Smooth muscle cell (in vitro differentiated cells): ENCODE data around the gene PLA2G6. TPM values are rescaled to one million over a fixed set of nuclear protein-coding genes. Genes with fewer than 3 reads are reported as not detected.
A peak's percentile ranks its signal among the peaks of the same experiment; 100 is the strongest.

Experiments used
- DNase-seq: peaks from one replicate; lab custom pipeline; 2025; ENCODE audit not compliant: unreplicated experiment; lab: John Stamatoyannopoulos, UW
- H2AFZ ChIP-seq: fragments of 200-600 bp; sonication (generic); 2 replicates; pipeline ENCODE4 v1.6.0; 2016; ENCODE audit warnings: antibody characterized with exemption, low read depth, mild to moderate bottlenecking
- H3F3A ChIP-seq: fragments of 200-600 bp; sonication (generic); 2 replicates; pipeline ENCODE4 v1.6.0; 2017; ENCODE audit warnings: antibody characterized with exemption, low read depth
- H3K27ac ChIP-seq: fragments of 200-600 bp; sonication (generic); 2 replicates; pipeline ENCODE4 v1.5.1; 2016; ENCODE audit warnings: low read depth, mild to moderate bottlenecking
- H3K27me3 ChIP-seq: fragments of 200-600 bp; sonication (generic); 2 replicates; pipeline ENCODE4 v1.6.1; 2016; ENCODE audit warnings: low read depth, mild to moderate bottlenecking
- H3K36me3 ChIP-seq: fragments of 200-600 bp; sonication (generic); 2 replicates; pipeline ENCODE4 v1.5.1; 2016; ENCODE audit warnings: low read depth
- H3K4me1 ChIP-seq: fragments of 200-600 bp; sonication (generic); 2 replicates; pipeline ENCODE4 v1.5.1; 2016; ENCODE audit warnings: low read depth
- H3K4me2 ChIP-seq: fragments of 200-600 bp; sonication (generic); 2 replicates; pipeline ENCODE4 v1.6.0; 2016; ENCODE audit warnings: mild to moderate bottlenecking
- H3K4me3 ChIP-seq: fragments of 200-600 bp; sonication (generic); 2 replicates; pipeline ENCODE4 v1.5.1; 2016; ENCODE audit warnings: mild to moderate bottlenecking
- H3K79me2 ChIP-seq: fragments of 200-600 bp; sonication (generic); 2 replicates; pipeline ENCODE4 v1.6.0; 2016; ENCODE audit warnings: low read depth, mild to moderate bottlenecking
- H3K9ac ChIP-seq: fragments of 200-600 bp; sonication (generic); 2 replicates; pipeline ENCODE4 v1.6.0; 2016; ENCODE audit warnings: low read depth
- H3K9me3 ChIP-seq: fragments of 200-600 bp; sonication (generic); replicated peaks from 2 replicates; pipeline ENCODE4 v1.5.1; 2016; ENCODE audit warnings: low read depth
- H4K20me1 ChIP-seq: fragments of 200-600 bp; sonication (generic); 2 replicates; pipeline ENCODE4 v1.6.0; 2016; ENCODE audit warnings: low read depth
- WGBS: methylation state at CpG from one replicate; pipeline ENCODE4 v1.1.7; 2016; ENCODE audit warnings: low lambda C conversion rate; 5-methylcytosine and 5-hydroxymethylcytosine counted together
- polyA plus RNA-seq: library from polyadenylated mRNA; unstranded; fragments of >200 nt; fragmentation: Nextera tagmentation; extraction: Ambion mirVana; gene quantifications from 2 replicates; pipeline ENCODE4 v1.2.1, GENCODE V29; 2016
- total RNA-seq: library from RNA; depleted of rRNA; stranded (reverse); fragments of >200 nt; gene quantifications from 2 replicates; pipeline ENCODE4 v1.2.3, GENCODE V29; 2014
- TF ChIP-seq, protein P1 (sequence below): fragments of 200-600 bp; sonication (generic); IDR thresholded peaks from 2 replicates; pipeline ENCODE4 v1.5.1; 2017; ENCODE audit warnings: borderline replicate concordance, mild to moderate bottlenecking, antibody characterized with exemption; ENCODE audit not compliant: insufficient read depth, poor library complexity, severe bottlenecking

The PLA2G6 gene
- total and polyA plus RNA-seq, 2 experiments from 2014 or later, result 6.1 to 8.9 TPM

DNA sequence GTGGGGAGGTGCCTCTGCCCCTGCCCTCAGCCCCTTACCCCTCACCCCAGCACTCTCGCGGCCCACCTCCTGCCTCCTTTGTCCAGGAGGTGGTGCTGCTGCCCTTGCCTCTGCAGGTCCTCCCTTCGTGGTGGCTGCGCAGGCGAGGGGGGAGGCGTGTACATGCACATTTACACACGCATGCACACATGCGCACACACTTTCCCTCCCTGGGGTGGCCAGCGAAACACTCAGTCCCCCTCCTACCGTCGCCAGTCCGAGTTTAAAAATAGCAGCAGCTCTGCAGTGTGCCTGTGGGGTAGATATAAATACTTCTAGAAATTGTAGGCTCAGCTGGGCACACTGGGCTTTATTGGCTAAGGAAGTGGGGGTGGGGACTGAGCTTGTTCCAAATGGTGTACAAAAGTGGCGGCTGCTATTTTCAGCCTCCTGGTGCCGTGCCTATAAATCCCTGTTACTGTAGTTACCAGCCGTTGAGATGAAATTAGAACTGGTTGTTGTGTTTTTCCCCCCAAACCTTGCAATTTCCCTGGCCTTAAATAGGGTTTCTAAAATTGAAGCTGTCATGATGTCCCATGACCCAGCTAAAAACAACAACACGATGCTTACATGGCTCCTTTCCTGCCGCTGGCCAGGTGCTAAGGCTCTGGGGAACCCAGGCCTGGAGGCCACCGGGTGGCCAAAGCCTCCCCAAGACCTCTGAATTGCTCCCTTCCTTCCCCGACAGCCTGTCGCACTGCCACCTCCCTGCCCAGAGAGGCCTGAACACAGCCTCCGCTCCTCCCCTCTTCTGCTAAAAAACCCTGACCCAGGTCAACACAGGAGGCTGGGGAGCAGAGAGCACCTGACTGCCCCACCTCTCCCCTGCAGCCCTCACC lies 112.0 kb downstream of the PLA2G6 start:
- Histone ChIP-seq H3K4me1 (no peaks in the 10 kb centered on the region), H3K4me3 (no peak overlapping the region), H3K9me3 (no peaks in the 10 kb centered on the region), H3K79me2 (no peaks in the 10 kb centered on the region), H4K20me1 (no peaks in the 10 kb centered on the region), H3K27ac (no peak overlapping the region), H2AFZ (no peak overlapping the region), H3K9ac (no peak overlapping the region), H3F3A (no peaks in the 10 kb centered on the region), H3K36me3 (no peaks in the 10 kb centered on the region), H3K4me2 (no peak overlapping the region), H3K27me3 (no peaks in the 10 kb centered on the region)
- WGBS, result 82% methylated on average over 19 of the region's 21 CpGs
- TF ChIP-seq, protein P1, sequence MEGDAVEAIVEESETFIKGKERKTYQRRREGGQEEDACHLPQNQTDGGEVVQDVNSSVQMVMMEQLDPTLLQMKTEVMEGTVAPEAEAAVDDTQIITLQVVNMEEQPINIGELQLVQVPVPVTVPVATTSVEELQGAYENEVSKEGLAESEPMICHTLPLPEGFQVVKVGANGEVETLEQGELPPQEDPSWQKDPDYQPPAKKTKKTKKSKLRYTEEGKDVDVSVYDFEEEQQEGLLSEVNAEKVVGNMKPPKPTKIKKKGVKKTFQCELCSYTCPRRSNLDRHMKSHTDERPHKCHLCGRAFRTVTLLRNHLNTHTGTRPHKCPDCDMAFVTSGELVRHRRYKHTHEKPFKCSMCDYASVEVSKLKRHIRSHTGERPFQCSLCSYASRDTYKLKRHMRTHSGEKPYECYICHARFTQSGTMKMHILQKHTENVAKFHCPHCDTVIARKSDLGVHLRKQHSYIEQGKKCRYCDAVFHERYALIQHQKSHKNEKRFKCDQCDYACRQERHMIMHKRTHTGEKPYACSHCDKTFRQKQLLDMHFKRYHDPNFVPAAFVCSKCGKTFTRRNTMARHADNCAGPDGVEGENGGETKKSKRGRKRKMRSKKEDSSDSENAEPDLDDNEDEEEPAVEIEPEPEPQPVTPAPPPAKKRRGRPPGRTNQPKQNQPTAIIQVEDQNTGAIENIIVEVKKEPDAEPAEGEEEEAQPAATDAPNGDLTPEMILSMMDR, result peak; percentile 37
- no peak for DNase-seq

DNA sequence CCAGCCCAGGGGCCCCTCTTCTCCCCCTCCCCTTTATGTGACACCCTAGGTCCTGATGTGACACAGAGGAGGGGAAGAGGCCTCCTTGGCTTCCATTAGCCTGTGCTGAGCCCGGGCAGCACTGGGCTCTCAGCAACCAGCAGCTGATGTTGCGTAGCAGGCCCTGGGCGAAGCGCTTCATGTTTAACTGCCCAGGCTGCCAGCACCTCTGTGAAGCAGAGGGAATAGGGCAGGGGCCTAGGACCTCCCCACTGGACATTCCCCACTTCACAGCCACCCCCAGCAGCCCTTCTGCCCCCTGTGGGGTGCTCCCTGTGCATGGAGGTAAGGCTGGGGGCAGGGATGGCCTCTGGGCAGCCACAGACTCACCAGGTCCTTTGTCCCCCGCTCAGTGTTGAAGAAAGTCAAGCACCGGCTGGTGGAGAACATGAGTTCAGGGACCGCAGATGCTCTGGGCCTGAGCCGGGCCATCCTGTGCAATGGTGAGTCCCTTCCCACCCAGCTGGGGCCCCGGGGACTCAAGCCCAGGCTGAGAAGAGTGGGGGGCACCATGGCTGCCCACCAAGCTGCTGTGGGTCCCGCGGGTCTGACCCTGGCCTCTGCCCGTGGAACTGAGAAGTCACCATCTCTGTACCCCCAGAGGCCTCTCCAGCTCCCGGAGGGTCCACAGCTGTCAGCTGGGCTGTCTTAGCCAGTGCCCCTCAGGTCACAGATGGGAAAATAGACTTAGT lies 112.8 kb downstream of the PLA2G6 start:
- no peak overlapping the region for H3K27ac ChIP-seq
- no peaks in the 10 kb centered on the region for H3F3A ChIP-seq
- H4K20me1 ChIP-seq, result no peaks in the 10 kb centered on the region
- DNase-seq, result no peak
- TF ChIP-seq, protein P1, result no peak
- no peak overlapping the region for H3K9ac ChIP-seq
- H3K27me3 ChIP-seq, result no peaks in the 10 kb centered on the region
- 92% methylated on average over 13 of the region's 13 CpGs for WGBS
- no peaks in the 10 kb centered on the region for H3K79me2 ChIP-seq
- no peaks in the 10 kb centered on the region for H3K9me3 ChIP-seq
- no peaks in the 10 kb centered on the region for H3K36me3 ChIP-seq
- no peak overlapping the region for H2AFZ ChIP-seq
- no peaks in the 10 kb centered on the region for H3K4me1 ChIP-seq
- no peak overlapping the region for H3K4me3 ChIP-seq
- no peak overlapping the region for H3K4me2 ChIP-seq

DNA sequence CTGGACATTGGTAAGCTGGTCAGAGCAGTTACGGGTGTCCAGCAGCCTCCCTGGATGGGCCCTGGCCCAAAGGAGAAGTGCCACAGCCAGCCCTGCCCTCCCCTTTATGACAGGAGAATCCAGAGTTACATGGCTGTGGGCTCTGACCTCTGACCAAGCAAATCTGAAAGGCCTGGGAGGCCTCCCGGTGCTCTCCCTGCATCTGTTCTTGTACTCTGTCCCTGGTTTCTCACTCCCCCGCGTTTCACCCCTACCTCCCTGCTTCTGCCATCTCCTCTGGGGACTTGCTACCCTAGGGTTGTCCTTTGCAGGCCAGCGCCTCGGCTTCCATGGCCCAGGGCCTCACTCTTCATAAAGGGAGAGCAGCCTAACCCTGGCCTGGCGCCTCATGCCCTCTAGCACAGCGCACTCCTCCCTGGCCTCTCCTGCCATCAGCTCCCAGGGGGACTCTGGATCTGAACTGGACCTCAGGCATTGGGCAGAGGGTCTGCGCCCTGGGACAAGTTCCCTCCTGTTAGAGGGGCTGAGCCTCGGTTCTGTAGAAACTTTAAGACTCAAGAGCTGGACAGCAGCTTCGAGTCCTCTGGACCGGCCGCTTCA lies 113.8 kb downstream of the PLA2G6 start:
- Histone ChIP-seq H4K20me1 (no peaks in the 10 kb centered on the region), H3K4me1 (no peaks in the 10 kb centered on the region), H3K9me3 (no peaks in the 10 kb centered on the region), H3K4me2 (no peak overlapping the region), H3K36me3 (no peaks in the 10 kb centered on the region), H3K4me3 (no peak overlapping the region), H3K79me2 (no peaks in the 10 kb centered on the region), H3F3A (no peaks in the 10 kb centered on the region), H2AFZ (no peak overlapping the region), H3K27me3 (no peaks in the 10 kb centered on the region), H3K27ac (no peak overlapping the region), H3K9ac (no peak overlapping the region)
- TF ChIP-seq, protein P1, result no peak
- DNase-seq, result no peak
- WGBS, result 94% methylated on average over 13 of the region's 13 CpGs
